OCI-M2 (cell line): ENCODE measurements around the gene ZNF416.
A peak's percentile ranks its signal among the peaks of the same experiment; 100 is the strongest.

Experiments
- DNase-seq: peaks from one replicate; lab custom pipeline; 2025; ENCODE audit not compliant: unreplicated experiment; lab: John Stamatoyannopoulos, UW

The ZNF416 gene

GRCh38 chr19:57559404-57560025, 19.2 kb downstream of the ZNF416 start, which contains the start of gene ZNF550:
TSS of gene ZNF550 (minus strand) at chr19:57559863. CDS start at chr19:57559682, 181 bp downstream.
- DNase-seq: no peak

GRCh38 chr19:57559008-57559403, 19.7 kb downstream of the ZNF416 start:
- no peak for DNase-seq

GRCh38 chr19:57558525-57558924, 20.2 kb downstream of the ZNF416 start:
- no peak for DNase-seq

- DNase-seq: no peak
These were observed 21.1 kb downstream of the ZNF416 start for GRCh38 chr19:57557659-57558058.

GRCh38 chr19:57552432-57552831, 26.3 kb downstream of the ZNF416 start:
- DNase-seq: no peak

GRCh38 chr19:57546513-57546912, 32.2 kb downstream of the ZNF416 start:
- DNase-seq: no peak

- DNase-seq: no peak
These were observed 40.7 kb downstream of the ZNF416 start for GRCh38 chr19:57537953-57538547.

- DNase-seq: peak; percentile 62
These were observed 51.4 kb downstream of the ZNF416 start, which contains the start of gene ZNF549 for GRCh38 chr19:57527136-57527881. TSS of gene ZNF549 (plus strand) at chr19:57527356. CDS start at chr19:57527574, 218 bp downstream.
